HL-60 (cell line): Measurements from ENCODE around the gene DUOXA2.

ENCODE experiments used
- DNase-seq, 2 experiments: peaks; one replicate each; pipeline ENCODE4 v3.0.0-alpha.2; 2010 to 2020; ENCODE audit warnings: low read depth in 1 of 2, low spot score in 1 of 2
- H3K27ac ChIP-seq: fragments of 250-450 bp; sonication (Bioruptor Pico); replicated peaks from 2 replicates; pipeline ENCODE4 v1.5.1; 2020; ENCODE audit warnings: mild to moderate bottlenecking, moderate library complexity
- H3K27me3 ChIP-seq: fragments of 250-450 bp; sonication (Bioruptor Pico); 2 replicates; pipeline ENCODE4 v1.5.1; 2021; ENCODE audit warnings: mild to moderate bottlenecking, moderate library complexity; ENCODE audit not compliant: insufficient read depth, poor library complexity, severe bottlenecking
- H3K4me3 ChIP-seq: replicated peaks from 2 replicates; pipeline ENCODE4 v1.5.1; 2011; ENCODE audit warnings: mild to moderate bottlenecking, control low read depth, low read length; ENCODE audit not compliant: insufficient read depth
- CTCF ChIP-seq: IDR thresholded peaks from one replicate; pipeline ENCODE4 v1.5.1; 2011; ENCODE audit warnings: low read length, control low read depth, inconsistent platforms; ENCODE audit not compliant: insufficient read depth
- GABPA ChIP-seq: IDR thresholded peaks from 2 replicates; pipeline ENCODE4 v1.6.1; 2012; ENCODE audit warnings: low read depth
- POLR2AphosphoS5 ChIP-seq: IDR thresholded peaks from 2 replicates; pipeline ENCODE4 v1.6.1; 2012; ENCODE audit warnings: low read depth
- SPI1 ChIP-seq: IDR thresholded peaks from 2 replicates; pipeline ENCODE4 v1.6.1; 2012; ENCODE audit warnings: low read depth, mild to moderate bottlenecking, borderline replicate concordance
- TF ChIP-seq, protein P1 (sequence below): IDR thresholded peaks from 2 replicates; pipeline ENCODE4 v1.6.1; 2012; ENCODE audit warnings: low read depth; ENCODE audit not compliant: insufficient replicate concordance

The DUOXA2 gene

GRCh38 chr15:45088801-45089711 is 25.1 kb upstream of the DUOXA2 start:
- Histone ChIP-seq H3K27me3 (no peaks in the 10 kb centered on the region), H3K27ac (no peak overlapping the region), H3K4me3 (no peak overlapping the region)
- no peak for DNase-seq
- TF ChIP-seq, protein P1, sequence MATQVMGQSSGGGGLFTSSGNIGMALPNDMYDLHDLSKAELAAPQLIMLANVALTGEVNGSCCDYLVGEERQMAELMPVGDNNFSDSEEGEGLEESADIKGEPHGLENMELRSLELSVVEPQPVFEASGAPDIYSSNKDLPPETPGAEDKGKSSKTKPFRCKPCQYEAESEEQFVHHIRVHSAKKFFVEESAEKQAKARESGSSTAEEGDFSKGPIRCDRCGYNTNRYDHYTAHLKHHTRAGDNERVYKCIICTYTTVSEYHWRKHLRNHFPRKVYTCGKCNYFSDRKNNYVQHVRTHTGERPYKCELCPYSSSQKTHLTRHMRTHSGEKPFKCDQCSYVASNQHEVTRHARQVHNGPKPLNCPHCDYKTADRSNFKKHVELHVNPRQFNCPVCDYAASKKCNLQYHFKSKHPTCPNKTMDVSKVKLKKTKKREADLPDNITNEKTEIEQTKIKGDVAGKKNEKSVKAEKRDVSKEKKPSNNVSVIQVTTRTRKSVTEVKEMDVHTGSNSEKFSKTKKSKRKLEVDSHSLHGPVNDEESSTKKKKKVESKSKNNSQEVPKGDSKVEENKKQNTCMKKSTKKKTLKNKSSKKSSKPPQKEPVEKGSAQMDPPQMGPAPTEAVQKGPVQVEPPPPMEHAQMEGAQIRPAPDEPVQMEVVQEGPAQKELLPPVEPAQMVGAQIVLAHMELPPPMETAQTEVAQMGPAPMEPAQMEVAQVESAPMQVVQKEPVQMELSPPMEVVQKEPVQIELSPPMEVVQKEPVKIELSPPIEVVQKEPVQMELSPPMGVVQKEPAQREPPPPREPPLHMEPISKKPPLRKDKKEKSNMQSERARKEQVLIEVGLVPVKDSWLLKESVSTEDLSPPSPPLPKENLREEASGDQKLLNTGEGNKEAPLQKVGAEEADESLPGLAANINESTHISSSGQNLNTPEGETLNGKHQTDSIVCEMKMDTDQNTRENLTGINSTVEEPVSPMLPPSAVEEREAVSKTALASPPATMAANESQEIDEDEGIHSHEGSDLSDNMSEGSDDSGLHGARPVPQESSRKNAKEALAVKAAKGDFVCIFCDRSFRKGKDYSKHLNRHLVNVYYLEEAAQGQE = no peak
- TF ChIP-seq CTCF (no peak), GABPA (no peak), SPI1 (no peak), POLR2AphosphoS5 (no peak)

DNA sequence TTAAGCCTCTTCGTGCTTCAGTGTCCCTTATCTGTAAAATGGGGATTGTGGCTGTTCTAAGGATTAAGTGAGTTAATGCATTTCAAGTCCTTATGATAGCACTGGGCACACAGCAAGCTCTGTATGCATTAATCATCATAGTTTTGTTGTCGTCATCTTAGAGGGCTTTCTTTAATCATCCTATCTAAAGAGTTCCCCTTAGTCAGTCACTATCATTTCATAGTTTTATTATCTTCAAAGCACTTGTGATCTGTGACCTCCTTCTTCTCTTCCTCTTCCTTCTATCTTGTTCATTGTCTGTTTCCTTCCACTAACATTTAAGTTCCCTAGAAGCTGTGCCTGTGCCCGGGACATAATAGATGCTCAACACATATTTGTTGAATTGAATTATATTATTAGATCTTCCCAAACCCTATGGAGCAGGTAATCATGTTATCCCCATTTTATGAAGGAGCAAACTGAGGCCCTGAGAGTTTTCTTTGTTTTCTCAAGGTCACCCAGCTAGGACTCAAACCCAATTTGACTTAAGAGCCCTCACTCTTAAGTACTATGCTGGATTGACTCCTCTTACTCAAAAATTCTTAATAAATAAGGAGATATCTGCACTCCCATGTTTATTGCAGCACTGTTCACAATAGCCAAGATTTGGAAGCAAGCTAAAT is 24.3 kb upstream of the DUOXA2 start:
- no peak for DNase-seq
- TF ChIP-seq SPI1 (no peak), POLR2AphosphoS5 (no peak), GABPA (no peak), CTCF (no peak)
- TF ChIP-seq, protein P1 = no peak

DNA sequence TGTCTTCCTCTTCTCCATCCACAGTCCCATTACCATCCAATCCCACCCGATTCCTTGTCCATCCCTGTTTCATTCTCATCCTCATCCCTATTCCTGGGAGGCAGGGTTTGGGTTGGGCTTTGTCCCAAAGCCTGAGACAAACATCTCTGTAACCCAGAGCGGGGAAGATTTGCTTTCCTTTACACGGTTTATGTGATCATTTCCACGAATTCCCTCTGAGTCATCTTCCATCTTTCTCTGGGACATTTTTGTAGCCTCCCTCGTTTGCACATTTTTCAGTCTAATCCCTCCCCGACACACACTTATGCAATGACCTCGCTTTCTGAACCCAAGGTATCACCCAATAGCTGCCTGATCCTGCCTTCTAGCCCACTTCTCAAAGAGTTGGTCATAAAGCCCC is 23.0 kb upstream of the DUOXA2 start:
- no peaks in the 10 kb centered on the region for H3K27me3 ChIP-seq
- no peak overlapping the region for H3K4me3 ChIP-seq
- TF ChIP-seq CTCF (no peak), SPI1 (no peak), POLR2AphosphoS5 (no peak), GABPA (no peak)
- TF ChIP-seq, protein P1 = no peak
- DNase-seq = no peak
- no peak overlapping the region for H3K27ac ChIP-seq

More for the DNA sequence above, 24.3 kb upstream of the DUOXA2 start:
- Histone ChIP-seq H3K4me3 (no peak overlapping the region), H3K27ac (no peak overlapping the region), H3K27me3 (no peaks in the 10 kb centered on the region)
